CD14-positive monocyte (primary cell): ENCODE data around the gene ENTHD1. TPM values are rescaled to one million over a fixed set of nuclear protein-coding genes. Genes with fewer than 3 reads are reported as not detected.

Experiments used
- DNase-seq, 3 donors: peaks; one replicate each; pipeline ENCODE4 v3.0.0-alpha.2; 2011 to 2022
- H2AFZ ChIP-seq: 2 replicates; pipeline ENCODE4 v1.6.0; 2012; ENCODE audit warnings: mild to moderate bottlenecking, low read depth, low read length, inconsistent platforms; ENCODE audit not compliant: insufficient read depth, poor library complexity, severe bottlenecking
- H3K27ac ChIP-seq, 2 donors: 1 replicate in 1 of 2; 2 replicates in 1 of 2; pipeline ENCODE4 v1.5.1; 2012 to 2013; ENCODE audit warnings: low read length in 2 of 2, control low read depth in 1 of 2, inconsistent platforms in 1 of 2, low read depth in 1 of 2, mild to moderate bottlenecking in 1 of 2
- H3K27me3 ChIP-seq, 2 donors: one replicate each; pipeline versions ENCODE4 v1.6.0 to v1.6.1; 2011 to 2013; ENCODE audit warnings: low read length in 2 of 2; ENCODE audit not compliant: control insufficient read depth in 2 of 2, insufficient read depth in 2 of 2
- H3K36me3 ChIP-seq, 2 donors: replicated peaks in 1 of 2; 1 replicate in 1 of 2; 2 replicates in 1 of 2; pipeline versions ENCODE4 v1.5.1 to v1.6.1; 2012 to 2013; ENCODE audit warnings: low read length in 2 of 2, control low read depth in 1 of 2, inconsistent platforms in 1 of 2, mild to moderate bottlenecking in 1 of 2; ENCODE audit not compliant: insufficient read depth in 2 of 2, control insufficient read depth in 1 of 2
- H3K4me1 ChIP-seq, 2 donors: 1 replicate in 1 of 2; 2 replicates in 1 of 2; pipeline versions ENCODE4 v1.5.1 to v1.6.1; 2012 to 2013; ENCODE audit warnings: low read length in 2 of 2, control low read depth in 1 of 2, inconsistent platforms in 1 of 2, mild to moderate bottlenecking in 1 of 2, moderate library complexity in 1 of 2; ENCODE audit not compliant: insufficient read depth in 2 of 2, control insufficient read depth in 1 of 2
- H3K4me2 ChIP-seq: replicated peaks from 2 replicates; pipeline ENCODE3; 2012; ENCODE audit warnings: low read length, moderate library complexity, mild to moderate bottlenecking; ENCODE audit not compliant: poor library complexity, severe bottlenecking; ENCODE audit errors: extremely low read depth
- H3K4me3 ChIP-seq, 3 experiments: fragments of 200-600 bp in 1 of 3; sonication (generic) in 1 of 3; replicated peaks in 1 of 3; 1 replicate in 2 of 3; 2 replicates in 1 of 3; pipeline ENCODE4 v1.5.1; 2011 to 2013; ENCODE audit warnings: low read length in 3 of 3, mild to moderate bottlenecking in 3 of 3, control low read depth in 2 of 3, low read depth in 2 of 3, inconsistent platforms in 1 of 3, moderate library complexity in 1 of 3
- H3K79me2 ChIP-seq: 2 replicates; pipeline ENCODE4 v1.6.0; 2012; ENCODE audit warnings: mild to moderate bottlenecking, control low read depth, inconsistent platforms, low read length, moderate library complexity; ENCODE audit not compliant: insufficient read depth
- H3K9ac ChIP-seq: 2 replicates; pipeline ENCODE4 v1.6.0; 2017; ENCODE audit warnings: low read length, mild to moderate bottlenecking; ENCODE audit not compliant: insufficient read depth, poor library complexity, severe bottlenecking
- H3K9me3 ChIP-seq, 2 donors: replicated peaks in 1 of 2; 1 replicate in 1 of 2; 2 replicates in 1 of 2; pipeline versions ENCODE4 v1.5.1 to v1.6.1; 2012 to 2013; ENCODE audit warnings: low read length in 2 of 2, control low read depth in 1 of 2; ENCODE audit not compliant: control insufficient read depth in 1 of 2, insufficient read depth in 1 of 2
- H4K20me1 ChIP-seq: 2 replicates; pipeline ENCODE4 v1.6.0; 2012; ENCODE audit warnings: mild to moderate bottlenecking, low read length, control low read depth, moderate library complexity; ENCODE audit not compliant: insufficient read depth
- H3K27ac Mint-ChIP-seq, 7 donors: one replicate each; pipeline ENCODE4 v1.8.0; 2020; ENCODE audit warnings: mild to moderate bottlenecking in 7 of 7, mixed read lengths in 7 of 7, moderate library complexity in 6 of 7, inconsistent platforms in 2 of 7
- H3K27me3 Mint-ChIP-seq, 3 donors: one replicate each; pipeline ENCODE4 v1.8.0; 2021 to 2022; ENCODE audit warnings: low read depth in 3 of 3, mild to moderate bottlenecking in 3 of 3, mixed read lengths in 3 of 3, moderate library complexity in 3 of 3, inconsistent platforms in 1 of 3
- H3K36me3 Mint-ChIP-seq, 2 donors: one replicate each; pipeline ENCODE4 v1.8.0; 2020; ENCODE audit warnings: mixed read lengths in 2 of 2, inconsistent platforms in 1 of 2, mild to moderate bottlenecking in 1 of 2
- H3K4me1 Mint-ChIP-seq: one replicate; pipeline ENCODE4 v1.8.0; 2020; ENCODE audit warnings: mild to moderate bottlenecking, mixed read lengths
- H3K4me3 Mint-ChIP-seq, 2 donors: one replicate each; pipeline ENCODE4 v1.8.0; 2020; ENCODE audit warnings: mild to moderate bottlenecking in 2 of 2, mixed read lengths in 2 of 2, moderate library complexity in 1 of 2
- H3K9me3 Mint-ChIP-seq, 7 donors: one replicate each; pipeline ENCODE4 v1.8.0; 2020 to 2022; ENCODE audit warnings: mixed read lengths in 7 of 7, mild to moderate bottlenecking in 6 of 7, moderate library complexity in 6 of 7, inconsistent platforms in 2 of 7
- WGBS: methylation state at CpG from one replicate; pipeline ENCODE4 v1.1.5; 2013; ENCODE audit warnings: missing lambda C conversion rate; ENCODE audit not compliant: insufficient coverage; 5-methylcytosine and 5-hydroxymethylcytosine counted together
- intact Hi-C, 2 donors: fragments of 100-400 bp; cut with micrococcal nuclease; formaldehyde crosslinking; loops; one replicate each; pipeline versions ENCODE4 v1.15.0 to v1.15.1; 2023
- polyA plus RNA-seq, 3 donors: library from polyadenylated mRNA; depleted of rRNA in 1 of 3; unstranded in 2 of 3; stranded (reverse) in 1 of 3; fragments of 300-500 nt in 2 of 3; fragments of >200 nt in 1 of 3; fragmentation: Illumina TruSeq in 2 of 3; gene quantifications; 1 replicate in 2 of 3; 2 replicates in 1 of 3; pipeline ENCODE4 v1.2.3, GENCODE V29; 2012 to 2021
- TF ChIP-seq, protein P1 (sequence below): fragments of 200-600 bp; IDR thresholded peaks from one replicate; pipeline ENCODE4 v1.8.0; 2022; ENCODE audit warnings: antibody characterized with exemption, mild to moderate bottlenecking

The ENTHD1 gene
- polyA plus RNA-seq, 3 donors: not detected

DNA sequence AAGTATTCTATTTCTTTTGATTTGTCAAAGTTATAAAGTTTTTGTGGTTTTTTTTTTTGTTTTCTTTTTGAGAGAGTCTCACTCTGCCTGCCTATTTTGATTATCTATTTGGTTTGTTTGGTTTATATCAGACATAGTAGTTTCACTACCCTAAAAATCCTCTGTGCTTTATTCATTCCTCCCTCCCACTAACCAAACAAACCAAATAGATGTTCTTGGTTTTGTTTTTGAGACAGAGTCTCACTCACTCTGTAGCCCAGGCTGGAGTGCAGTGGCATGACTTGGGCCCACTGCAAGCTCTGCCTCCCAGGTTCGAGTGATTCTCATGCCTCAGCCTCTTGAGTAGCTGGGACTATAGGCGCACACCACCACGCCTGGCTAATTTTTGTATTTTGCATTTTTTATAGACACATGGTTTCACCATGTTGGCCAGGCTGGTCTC lies 67.9 kb downstream of the ENTHD1 start:
- Histone ChIP-seq H3K27ac (no peak overlapping the region), H3K4me2 (no peak overlapping the region), H3K9ac (no peak overlapping the region), H2AFZ (no peak overlapping the region), H4K20me1 (no peaks in the 10 kb centered on the region), H3K27me3 (peaks cover 0 to 3% of the 10 kb centered on the region in 2 donors), H3K9me3 (no peaks in the 10 kb centered on the region), H3K4me3 (no peak overlapping the region), H3K79me2 (no peaks in the 10 kb centered on the region), H3K4me1 (no peaks in the 10 kb centered on the region), H3K36me3 (no peaks in the 10 kb centered on the region)
- intact Hi-C loops: no loop called here
- TF ChIP-seq, protein P1, sequence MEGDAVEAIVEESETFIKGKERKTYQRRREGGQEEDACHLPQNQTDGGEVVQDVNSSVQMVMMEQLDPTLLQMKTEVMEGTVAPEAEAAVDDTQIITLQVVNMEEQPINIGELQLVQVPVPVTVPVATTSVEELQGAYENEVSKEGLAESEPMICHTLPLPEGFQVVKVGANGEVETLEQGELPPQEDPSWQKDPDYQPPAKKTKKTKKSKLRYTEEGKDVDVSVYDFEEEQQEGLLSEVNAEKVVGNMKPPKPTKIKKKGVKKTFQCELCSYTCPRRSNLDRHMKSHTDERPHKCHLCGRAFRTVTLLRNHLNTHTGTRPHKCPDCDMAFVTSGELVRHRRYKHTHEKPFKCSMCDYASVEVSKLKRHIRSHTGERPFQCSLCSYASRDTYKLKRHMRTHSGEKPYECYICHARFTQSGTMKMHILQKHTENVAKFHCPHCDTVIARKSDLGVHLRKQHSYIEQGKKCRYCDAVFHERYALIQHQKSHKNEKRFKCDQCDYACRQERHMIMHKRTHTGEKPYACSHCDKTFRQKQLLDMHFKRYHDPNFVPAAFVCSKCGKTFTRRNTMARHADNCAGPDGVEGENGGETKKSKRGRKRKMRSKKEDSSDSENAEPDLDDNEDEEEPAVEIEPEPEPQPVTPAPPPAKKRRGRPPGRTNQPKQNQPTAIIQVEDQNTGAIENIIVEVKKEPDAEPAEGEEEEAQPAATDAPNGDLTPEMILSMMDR: no peak
- DNase-seq: no peak
- peaks cover 3 to 6% (median 4%) of the 10 kb centered on the region in 3 donors for H3K27me3 Mint-ChIP-seq
- no peaks in the 10 kb centered on the region for H3K36me3 Mint-ChIP-seq
- H3K4me3 Mint-ChIP-seq: no peak overlapping the region
- no peaks in the 10 kb centered on the region for H3K9me3 Mint-ChIP-seq
- WGBS: 90% methylated on average over 3 of the region's 3 CpGs
- H3K4me1 Mint-ChIP-seq: peaks cover 4% of the 10 kb centered on the region
- no peak overlapping the region for H3K27ac Mint-ChIP-seq

DNA sequence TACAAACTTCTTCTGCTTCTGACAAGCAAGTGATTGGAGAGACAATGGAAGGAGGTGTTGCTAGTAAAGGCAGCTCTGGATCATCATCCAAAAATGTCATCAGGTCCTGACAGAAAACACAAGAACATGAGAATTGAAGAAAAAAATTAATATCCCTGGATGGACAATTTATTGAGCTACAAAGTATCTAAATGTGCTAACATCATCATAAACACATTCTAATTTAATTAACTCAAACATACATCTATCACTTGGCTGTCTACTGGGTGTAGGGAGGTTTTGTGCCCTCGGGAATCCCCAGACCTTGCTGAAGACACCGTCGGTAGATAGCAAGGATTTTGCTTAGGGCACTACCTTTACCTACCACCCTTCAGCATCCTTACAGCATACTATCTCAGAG lies 72.6 kb downstream of the ENTHD1 start:
- Histone ChIP-seq H3K4me1 (no peaks in the 10 kb centered on the region), H3K9ac (no peak overlapping the region), H3K27ac (no peak overlapping the region), H3K36me3 (no peaks in the 10 kb centered on the region), H2AFZ (no peak overlapping the region), H3K4me2 (no peak overlapping the region), H4K20me1 (no peaks in the 10 kb centered on the region), H3K79me2 (no peaks in the 10 kb centered on the region), H3K27me3 (peaks cover 0 to 3% of the 10 kb centered on the region in 2 donors), H3K4me3 (no peak overlapping the region), H3K9me3 (no peaks in the 10 kb centered on the region)
- no CpG with 5 or more reads among the region's 3 CpGs for WGBS
- H3K4me1 Mint-ChIP-seq: peaks cover 8% of the 10 kb centered on the region
- intact Hi-C loops: no loop called here
- TF ChIP-seq, protein P1: no peak
- peaks cover 0 to 9% (median 3%) of the 10 kb centered on the region in 3 donors for H3K27me3 Mint-ChIP-seq
- H3K9me3 Mint-ChIP-seq: no peaks in the 10 kb centered on the region
- H3K4me3 Mint-ChIP-seq: no peak overlapping the region
- H3K36me3 Mint-ChIP-seq: no peaks in the 10 kb centered on the region
- no peak for DNase-seq
- no peak overlapping the region for H3K27ac Mint-ChIP-seq
